WTC11 (cell line): ENCODE measurements around the gene TOMM7. TPM values are rescaled to one million over a fixed set of nuclear protein-coding genes. Genes with fewer than 3 reads are reported as not detected.

ENCODE experiments used
- ATAC-seq: fragments of 200-7000 bp; cut with Tn5 transposase; 2 replicates; pipeline ENCODE4 v1.10.0; 2021; ENCODE audit warnings: mild to moderate bottlenecking, moderate library complexity
- CTCF ChIA-PET: fragments of 300-600 bp; sonication (Branson Sonifier 250); formaldehyde crosslinking; loops from one replicate; lab custom pipeline; 2021; ENCODE audit warnings: antibody characterized with exemption; lab: Charles Lee
- POLR2A ChIA-PET: fragments of 350-600 bp; sonication (Branson Sonifier 250); formaldehyde crosslinking; loops from one replicate; lab custom pipeline; 2021; ENCODE audit warnings: antibody characterized with exemption; lab: Charles Lee
- DNase-seq: peaks from one replicate; pipeline ENCODE4 v3.0.0; 2021; ENCODE audit warnings: low spot score
- H3K27ac Mint-ChIP-seq: 2 replicates; pipeline ENCODE4 v1.8.0; 2021; ENCODE audit warnings: mixed read lengths
- H3K27me3 Mint-ChIP-seq: 2 replicates; pipeline ENCODE4 v1.8.0; 2021; ENCODE audit warnings: low read depth, mild to moderate bottlenecking, moderate library complexity, mixed read lengths
- H3K36me3 Mint-ChIP-seq: 2 replicates; pipeline ENCODE4 v1.8.0; 2021; ENCODE audit warnings: mixed read lengths
- H3K4me1 Mint-ChIP-seq: 2 replicates; pipeline ENCODE4 v1.8.0; 2022; ENCODE audit warnings: mixed read lengths
- H3K4me3 Mint-ChIP-seq: 2 replicates; pipeline ENCODE4 v1.8.0; 2021; ENCODE audit warnings: mild to moderate bottlenecking, moderate library complexity, mixed read lengths
- H3K9me3 Mint-ChIP-seq: 2 replicates; pipeline ENCODE4 v1.8.0; 2021; ENCODE audit warnings: mixed read lengths
- ATF1 ChIP-seq: sonication (generic); formaldehyde crosslinking; IDR thresholded peaks from 2 replicates; pipeline ENCODE4 v1.8.1; 2023; ENCODE audit warnings: mild to moderate bottlenecking, moderate library complexity, missing genetic modification reagents
- IRF2 ChIP-seq: sonication (generic); formaldehyde crosslinking; IDR thresholded peaks from 2 replicates; pipeline ENCODE4 v1.8.0; 2022; ENCODE audit warnings: low read depth, missing genetic modification reagents, borderline replicate concordance
- MYBL2 ChIP-seq: sonication (generic); formaldehyde crosslinking; IDR thresholded peaks from 2 replicates; pipeline ENCODE4 v1.8.1; 2023; ENCODE audit warnings: mild to moderate bottlenecking, moderate library complexity, missing genetic modification reagents
- NR1H2 ChIP-seq: sonication (generic); formaldehyde crosslinking; IDR thresholded peaks from 2 replicates; pipeline ENCODE4 v1.9.0; 2021; ENCODE audit warnings: mild to moderate bottlenecking, moderate library complexity, missing genetic modification reagents
- SMAD3 ChIP-seq: sonication (generic); formaldehyde crosslinking; IDR thresholded peaks from 2 replicates; pipeline ENCODE4 v1.8.0; 2022; ENCODE audit warnings: missing genetic modification reagents, mild to moderate bottlenecking, borderline replicate concordance
- SP1 ChIP-seq: sonication (generic); formaldehyde crosslinking; conservative IDR thresholded peaks from 2 replicates; pipeline ENCODE4 v1.8.1; 2022; ENCODE audit warnings: missing genetic modification reagents
- TP53 ChIP-seq: sonication (generic); formaldehyde crosslinking; IDR thresholded peaks from 2 replicates; pipeline ENCODE4 v1.8.1; 2023; ENCODE audit warnings: mild to moderate bottlenecking, missing genetic modification reagents
- ZNF263 ChIP-seq: sonication (generic); formaldehyde crosslinking; IDR thresholded peaks from 2 replicates; pipeline ENCODE4 v1.8.1; 2022; ENCODE audit warnings: low read depth, mild to moderate bottlenecking, moderate library complexity, missing genetic modification reagents
- total RNA-seq: library from RNA; stranded (reverse); gene quantifications from 3 replicates; pipeline ENCODE4 v1.2.3, GENCODE V29; 2021
- TF ChIP-seq, protein P1 (sequence below): sonication (generic); formaldehyde crosslinking; IDR thresholded peaks from 2 replicates; pipeline ENCODE4 v1.8.1; 2023; ENCODE audit warnings: mild to moderate bottlenecking, missing genetic modification reagents, moderate library complexity
- TF ChIP-seq, protein P2 (sequence below): sonication (generic); formaldehyde crosslinking; IDR thresholded peaks from 2 replicates; pipeline ENCODE4 v1.8.1; 2022; ENCODE audit warnings: missing genetic modification reagents, borderline replicate concordance
- TF ChIP-seq, protein P3 (sequence below): sonication (generic); formaldehyde crosslinking; IDR thresholded peaks from 2 replicates; pipeline ENCODE4 v1.8.1; 2023; ENCODE audit warnings: mild to moderate bottlenecking, missing genetic modification reagents, moderate library complexity
- TF ChIP-seq, protein P4 (sequence below): sonication (generic); formaldehyde crosslinking; IDR thresholded peaks from 2 replicates; pipeline ENCODE4 v1.8.0; 2023; ENCODE audit warnings: mild to moderate bottlenecking, missing genetic modification reagents
- TF ChIP-seq, protein P5 (sequence below): sonication (generic); formaldehyde crosslinking; IDR thresholded peaks from 2 replicates; pipeline ENCODE4 v1.8.0; 2022; ENCODE audit warnings: mild to moderate bottlenecking, missing genetic modification reagents
- TF ChIP-seq, protein P6 (sequence below): fragments of 250-450 bp; sonication (Bioruptor Pico); IDR thresholded peaks from 2 replicates; pipeline ENCODE4 v1.9.0; 2021; ENCODE audit warnings: mild to moderate bottlenecking

Gene TOMM7
- total RNA-seq, 1 experiment from 2014 or later: 500 TPM

DNA sequence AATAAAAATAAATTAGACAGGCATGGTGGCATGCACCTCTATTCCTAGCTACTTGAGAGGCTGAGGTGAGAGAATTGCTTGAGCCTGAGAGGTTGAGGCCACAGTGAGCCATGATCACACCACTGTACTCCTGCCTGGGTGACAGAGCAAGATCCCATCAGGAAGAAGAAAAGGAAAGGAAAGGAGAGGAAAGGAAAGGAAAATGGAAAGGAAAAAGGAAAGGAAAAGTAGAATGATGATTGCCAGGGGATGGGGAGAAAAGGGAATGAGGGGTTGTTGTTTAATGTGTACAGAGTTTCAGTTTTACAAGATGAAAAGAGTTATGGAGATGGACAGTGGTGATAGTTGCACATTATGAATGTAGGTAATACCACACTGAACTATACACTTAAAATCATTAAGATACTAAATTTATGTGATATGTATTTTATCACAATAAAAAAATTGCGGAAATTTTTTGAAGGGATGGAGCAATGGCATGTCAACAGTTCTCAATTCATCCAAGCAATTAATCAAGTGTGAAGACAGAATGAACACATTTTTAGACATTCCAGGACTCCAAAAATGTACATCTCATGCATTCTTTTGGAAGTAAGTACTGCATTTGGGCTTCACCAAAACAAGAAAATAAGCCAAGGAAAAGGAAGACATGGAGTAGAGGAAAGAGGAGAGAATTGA lies 51.3 kb downstream of the TOMM7 start:
- ATAC-seq (no peak), DNase-seq (no peak)
- no peak overlapping the region for H3K4me3 Mint-ChIP-seq
- H3K27me3 Mint-ChIP-seq: no peaks in the 10 kb centered on the region
- POLR2A ChIA-PET: no interaction called here
- H3K27ac Mint-ChIP-seq: no peak overlapping the region
- H3K4me1 Mint-ChIP-seq: no peaks in the 10 kb centered on the region
- H3K9me3 Mint-ChIP-seq: peaks cover 14% of the 10 kb centered on the region
- TF ChIP-seq SMAD3 (CRISPR knock-in tag) (no peak), SP1 (CRISPR knock-in tag) (no peak), ZNF263 (no peak), NR1H2 (CRISPR knock-in tag) (no peak), IRF2 (CRISPR knock-in tag) (no peak), TP53 (no peak), ATF1 (CRISPR knock-in tag) (no peak)
- TF ChIP-seq, protein P1, sequence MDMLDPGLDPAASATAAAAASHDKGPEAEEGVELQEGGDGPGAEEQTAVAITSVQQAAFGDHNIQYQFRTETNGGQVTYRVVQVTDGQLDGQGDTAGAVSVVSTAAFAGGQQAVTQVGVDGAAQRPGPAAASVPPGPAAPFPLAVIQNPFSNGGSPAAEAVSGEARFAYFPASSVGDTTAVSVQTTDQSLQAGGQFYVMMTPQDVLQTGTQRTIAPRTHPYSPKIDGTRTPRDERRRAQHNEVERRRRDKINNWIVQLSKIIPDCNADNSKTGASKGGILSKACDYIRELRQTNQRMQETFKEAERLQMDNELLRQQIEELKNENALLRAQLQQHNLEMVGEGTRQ (CRISPR knock-in tag): no peak
- TF ChIP-seq, protein P2, sequence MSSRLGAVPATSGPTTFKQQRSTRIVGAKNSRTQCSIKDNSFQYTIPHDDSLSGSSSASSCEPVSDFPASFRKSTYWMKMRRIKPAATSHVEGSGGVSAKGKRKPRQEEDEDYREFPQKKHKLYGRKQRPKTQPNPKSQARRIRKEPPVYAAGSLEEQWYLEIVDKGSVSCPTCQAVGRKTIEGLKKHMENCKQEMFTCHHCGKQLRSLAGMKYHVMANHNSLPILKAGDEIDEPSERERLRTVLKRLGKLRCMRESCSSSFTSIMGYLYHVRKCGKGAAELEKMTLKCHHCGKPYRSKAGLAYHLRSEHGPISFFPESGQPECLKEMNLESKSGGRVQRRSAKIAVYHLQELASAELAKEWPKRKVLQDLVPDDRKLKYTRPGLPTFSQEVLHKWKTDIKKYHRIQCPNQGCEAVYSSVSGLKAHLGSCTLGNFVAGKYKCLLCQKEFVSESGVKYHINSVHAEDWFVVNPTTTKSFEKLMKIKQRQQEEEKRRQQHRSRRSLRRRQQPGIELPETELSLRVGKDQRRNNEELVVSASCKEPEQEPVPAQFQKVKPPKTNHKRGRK (CRISPR knock-in tag): no peak
- TF ChIP-seq, protein P3, sequence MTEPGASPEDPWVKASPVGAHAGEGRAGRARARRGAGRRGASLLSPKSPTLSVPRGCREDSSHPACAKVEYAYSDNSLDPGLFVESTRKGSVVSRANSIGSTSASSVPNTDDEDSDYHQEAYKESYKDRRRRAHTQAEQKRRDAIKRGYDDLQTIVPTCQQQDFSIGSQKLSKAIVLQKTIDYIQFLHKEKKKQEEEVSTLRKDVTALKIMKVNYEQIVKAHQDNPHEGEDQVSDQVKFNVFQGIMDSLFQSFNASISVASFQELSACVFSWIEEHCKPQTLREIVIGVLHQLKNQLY (CRISPR knock-in tag): no peak
- CTCF ChIA-PET: interaction anchor here (1.7 kb wide), 1 partner anchor 11 kb away, joined by 13 read pairs; no protein-coding TSS in a partner anchor
- H3K36me3 Mint-ChIP-seq: peaks cover 8% of the 10 kb centered on the region; the same call in 1 of the 2 replicates

DNA sequence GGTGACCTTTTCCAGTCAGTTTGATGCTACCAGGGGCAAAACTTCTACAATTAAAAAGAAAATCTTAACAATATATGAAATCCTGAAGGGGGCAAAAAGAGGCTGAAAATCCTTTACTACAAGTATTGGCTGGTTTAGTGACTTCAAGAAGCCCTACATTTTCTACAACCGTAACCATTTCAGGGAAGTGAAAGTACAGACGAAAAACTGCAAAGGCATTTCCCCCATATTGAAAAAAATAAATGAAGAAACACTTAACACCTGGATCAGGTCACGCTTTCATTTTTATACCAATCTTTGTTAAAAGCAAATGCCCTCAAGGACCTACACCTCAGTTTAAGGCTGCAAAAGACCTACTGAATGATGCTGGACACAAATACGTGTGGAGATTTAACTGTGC lies 57.0 kb downstream of the TOMM7 start:
- no peak overlapping the region for H3K4me3 Mint-ChIP-seq
- TF ChIP-seq MYBL2 (CRISPR knock-in tag): no peak
- TF ChIP-seq, protein P4, sequence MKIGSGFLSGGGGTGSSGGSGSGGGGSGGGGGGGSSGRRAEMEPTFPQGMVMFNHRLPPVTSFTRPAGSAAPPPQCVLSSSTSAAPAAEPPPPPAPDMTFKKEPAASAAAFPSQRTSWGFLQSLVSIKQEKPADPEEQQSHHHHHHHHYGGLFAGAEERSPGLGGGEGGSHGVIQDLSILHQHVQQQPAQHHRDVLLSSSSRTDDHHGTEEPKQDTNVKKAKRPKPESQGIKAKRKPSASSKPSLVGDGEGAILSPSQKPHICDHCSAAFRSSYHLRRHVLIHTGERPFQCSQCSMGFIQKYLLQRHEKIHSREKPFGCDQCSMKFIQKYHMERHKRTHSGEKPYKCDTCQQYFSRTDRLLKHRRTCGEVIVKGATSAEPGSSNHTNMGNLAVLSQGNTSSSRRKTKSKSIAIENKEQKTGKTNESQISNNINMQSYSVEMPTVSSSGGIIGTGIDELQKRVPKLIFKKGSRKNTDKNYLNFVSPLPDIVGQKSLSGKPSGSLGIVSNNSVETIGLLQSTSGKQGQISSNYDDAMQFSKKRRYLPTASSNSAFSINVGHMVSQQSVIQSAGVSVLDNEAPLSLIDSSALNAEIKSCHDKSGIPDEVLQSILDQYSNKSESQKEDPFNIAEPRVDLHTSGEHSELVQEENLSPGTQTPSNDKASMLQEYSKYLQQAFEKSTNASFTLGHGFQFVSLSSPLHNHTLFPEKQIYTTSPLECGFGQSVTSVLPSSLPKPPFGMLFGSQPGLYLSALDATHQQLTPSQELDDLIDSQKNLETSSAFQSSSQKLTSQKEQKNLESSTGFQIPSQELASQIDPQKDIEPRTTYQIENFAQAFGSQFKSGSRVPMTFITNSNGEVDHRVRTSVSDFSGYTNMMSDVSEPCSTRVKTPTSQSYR (CRISPR knock-in tag): no peak
- TF ChIP-seq, protein P5, sequence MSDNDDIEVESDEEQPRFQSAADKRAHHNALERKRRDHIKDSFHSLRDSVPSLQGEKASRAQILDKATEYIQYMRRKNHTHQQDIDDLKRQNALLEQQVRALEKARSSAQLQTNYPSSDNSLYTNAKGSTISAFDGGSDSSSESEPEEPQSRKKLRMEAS (CRISPR knock-in tag): no peak
- TF ChIP-seq, protein P6, sequence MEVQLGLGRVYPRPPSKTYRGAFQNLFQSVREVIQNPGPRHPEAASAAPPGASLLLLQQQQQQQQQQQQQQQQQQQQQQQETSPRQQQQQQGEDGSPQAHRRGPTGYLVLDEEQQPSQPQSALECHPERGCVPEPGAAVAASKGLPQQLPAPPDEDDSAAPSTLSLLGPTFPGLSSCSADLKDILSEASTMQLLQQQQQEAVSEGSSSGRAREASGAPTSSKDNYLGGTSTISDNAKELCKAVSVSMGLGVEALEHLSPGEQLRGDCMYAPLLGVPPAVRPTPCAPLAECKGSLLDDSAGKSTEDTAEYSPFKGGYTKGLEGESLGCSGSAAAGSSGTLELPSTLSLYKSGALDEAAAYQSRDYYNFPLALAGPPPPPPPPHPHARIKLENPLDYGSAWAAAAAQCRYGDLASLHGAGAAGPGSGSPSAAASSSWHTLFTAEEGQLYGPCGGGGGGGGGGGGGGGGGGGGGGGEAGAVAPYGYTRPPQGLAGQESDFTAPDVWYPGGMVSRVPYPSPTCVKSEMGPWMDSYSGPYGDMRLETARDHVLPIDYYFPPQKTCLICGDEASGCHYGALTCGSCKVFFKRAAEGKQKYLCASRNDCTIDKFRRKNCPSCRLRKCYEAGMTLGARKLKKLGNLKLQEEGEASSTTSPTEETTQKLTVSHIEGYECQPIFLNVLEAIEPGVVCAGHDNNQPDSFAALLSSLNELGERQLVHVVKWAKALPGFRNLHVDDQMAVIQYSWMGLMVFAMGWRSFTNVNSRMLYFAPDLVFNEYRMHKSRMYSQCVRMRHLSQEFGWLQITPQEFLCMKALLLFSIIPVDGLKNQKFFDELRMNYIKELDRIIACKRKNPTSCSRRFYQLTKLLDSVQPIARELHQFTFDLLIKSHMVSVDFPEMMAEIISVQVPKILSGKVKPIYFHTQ (CRISPR knock-in tag): no peak
- no peaks in the 10 kb centered on the region for H3K27me3 Mint-ChIP-seq
- H3K9me3 Mint-ChIP-seq: peaks cover 26% of the 10 kb centered on the region
- peaks cover 8% of the 10 kb centered on the region; the same call in 1 of the 2 replicates for H3K36me3 Mint-ChIP-seq
- CTCF ChIA-PET: interaction anchor here (0.6 kb wide), 1 partner anchor 9 kb away, joined by 3 read pairs; no protein-coding TSS in a partner anchor
- no peak overlapping the region for H3K27ac Mint-ChIP-seq
- DNase-seq (no peak), ATAC-seq (no peak)
- no peaks in the 10 kb centered on the region for H3K4me1 Mint-ChIP-seq
- POLR2A ChIA-PET: no interaction called here

Other genes with a start within 250 kb of the TOMM7 start
- 0.27 to 0.71 TPM (median 0.52 TPM) in 3 replicates for gene IL6, start 95.6 kb downstream of the TOMM7 start, total RNA-seq
- gene HYCC1, start 191.3 kb upstream of the TOMM7 start, total RNA-seq: 114 to 125 TPM (median 116 TPM) in 3 replicates